Motor neuron (in vitro differentiated cells): ENCODE results near the gene OMP. TPM values are rescaled to one million over a fixed set of nuclear protein-coding genes. Genes with fewer than 3 reads are reported as not detected.

ENCODE experiments used
- ATAC-seq, 8 experiments: fragments of 200-7000 bp; cut with Tn5 transposase; replicated peaks in 6 of 8; 2 replicates each; pipeline ENCODE4 v1.8.0; 2021; ENCODE audit warnings: mild to moderate bottlenecking in 8 of 8, moderate library complexity in 8 of 8
- H3K27ac ChIP-seq, 2 donors: fragments of 250-450 bp; sonication (Bioruptor Pico); 2 replicates each; pipeline ENCODE4 v1.9.0; 2021; ENCODE audit warnings: antibody characterized with exemption in 2 of 2, mild to moderate bottlenecking in 2 of 2, moderate library complexity in 1 of 2
- H3K4me1 ChIP-seq, 2 donors: fragments of 250-450 bp; sonication (Bioruptor Pico); replicated peaks in 1 of 2; 2 replicates each; pipeline ENCODE4 v1.6.1; 2021; ENCODE audit warnings: antibody characterized with exemption in 2 of 2, mild to moderate bottlenecking in 2 of 2, moderate library complexity in 1 of 2
- H3K4me3 ChIP-seq, 5 donors: fragments of 250-450 bp; sonication (Bioruptor Pico); 2 replicates each; pipeline ENCODE4 v1.9.0; 2021; ENCODE audit warnings: antibody characterized with exemption in 5 of 5, mild to moderate bottlenecking in 5 of 5, moderate library complexity in 4 of 5
- WGBS, 10 experiments: fragments of 450-650 bp; shearing (Covaris generic); methylation state at CpG; one replicate each; pipeline ENCODE4 v1.0.0; 2022; 5-methylcytosine and 5-hydroxymethylcytosine counted together
- in situ Hi-C, 9 experiments: fragments of 400-800 bp; cut with MboI; loops; one replicate each; pipeline ENCODE4 v1.15.0; 2021; ENCODE audit warnings: low sequenced_read_pairs in 9 of 9, low pct_unique_long_range_greater_than_20kb in 2 of 9; ENCODE audit not compliant: unreplicated experiment in 9 of 9
- total RNA-seq, 8 experiments: library from RNA; unstranded; fragments of 300-600 nt; gene quantifications; 2 replicates each; pipeline versions ENCODE4 v1.2.3 to v1.2.4, GENCODE V29; 2022

Gene OMP
- total RNA-seq, 8 experiments from 2014 or later = 2.6 to 13.7 (median 11.0) TPM; not detected in 5

DNA sequence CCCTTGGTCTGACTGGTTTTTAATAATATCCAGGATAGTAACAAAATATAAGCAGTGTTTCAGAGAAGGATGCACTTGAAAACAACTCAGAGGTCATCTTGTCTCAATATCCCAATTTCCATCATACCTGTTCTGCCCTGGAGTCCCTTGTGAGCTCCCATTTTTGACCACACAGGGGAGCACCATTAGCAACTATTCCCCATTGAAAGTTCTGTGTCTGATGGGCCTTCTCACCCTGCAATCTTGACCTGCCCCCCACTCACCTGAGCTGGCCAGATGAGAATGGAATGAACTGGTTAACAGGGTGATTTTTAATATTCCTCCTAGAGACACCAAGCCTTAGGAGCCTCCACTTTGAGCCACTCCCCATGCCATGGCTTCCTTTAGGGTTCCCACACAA, 39.7 kb upstream of the OMP start:
- in situ Hi-C loops = no loop called here
- Histone ChIP-seq H3K4me3 (no peak overlapping the region), H3K27ac (no peak overlapping the region), H3K4me1 (peaks cover 3 to 8% of the 10 kb centered on the region in 2 donors)
- no peak for ATAC-seq

DNA sequence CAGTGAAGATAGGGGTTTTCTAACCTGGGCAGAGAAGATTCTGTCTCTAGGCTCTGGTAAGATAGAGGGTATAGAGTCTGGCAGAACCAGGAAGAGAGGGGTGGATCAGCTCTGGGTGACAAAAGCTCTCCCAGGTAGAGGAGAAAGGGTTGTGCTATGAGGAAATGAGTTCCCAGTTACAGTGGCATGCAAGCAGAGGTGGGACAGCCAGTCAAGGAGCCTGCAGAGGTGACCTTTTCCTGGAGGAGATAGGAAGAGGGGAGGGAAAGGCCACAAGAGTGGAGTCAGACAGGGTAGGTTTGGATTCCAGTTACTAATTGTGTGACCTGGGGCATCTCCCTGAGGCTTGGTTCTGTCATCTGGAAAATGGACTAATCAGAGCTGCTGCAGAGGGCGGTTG, 39.2 kb upstream of the OMP start:
- Histone ChIP-seq H3K27ac (no peak overlapping the region), H3K4me1 (peaks cover 8 to 11% of the 10 kb centered on the region in 2 donors), H3K4me3 (no peak overlapping the region)
- in situ Hi-C loops = no loop called here
- no peak for ATAC-seq
- WGBS, 10 experiments = 80 to 100% methylated on average over 1 of the region's 1 CpG; no CpG with 5 or more reads in 8 of the 10 experiments

DNA sequence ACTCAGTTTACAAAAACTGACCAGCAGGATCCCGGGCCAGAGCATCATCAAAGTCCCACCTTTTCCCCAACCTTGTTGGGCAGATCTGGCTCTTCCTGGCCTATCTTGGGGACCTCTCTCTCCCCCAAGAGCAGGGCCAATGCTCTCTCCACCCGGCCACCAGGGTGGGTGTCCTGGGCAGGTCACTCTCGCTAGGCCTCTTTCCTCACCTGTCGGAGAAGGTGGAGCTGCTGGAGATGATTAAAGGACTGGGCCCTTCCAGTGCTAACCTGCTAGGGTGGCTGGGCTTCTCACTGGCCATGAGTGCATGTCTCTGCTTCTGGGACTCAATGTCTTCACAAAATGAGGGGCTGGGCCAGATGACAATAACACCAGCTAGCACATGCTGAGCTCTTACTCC, 38.8 kb upstream of the OMP start:
- in situ Hi-C loops = no loop called here
- H3K4me3 ChIP-seq = no peak overlapping the region
- ATAC-seq = no peak
- 80% methylated on average over 1 to 3 of the region's 4 CpGs; no CpG with 5 or more reads in 8 of the 10 experiments for WGBS, 10 experiments
- H3K27ac ChIP-seq = no peak overlapping the region
- H3K4me1 ChIP-seq = peaks cover 10 to 14% of the 10 kb centered on the region in 2 donors

DNA sequence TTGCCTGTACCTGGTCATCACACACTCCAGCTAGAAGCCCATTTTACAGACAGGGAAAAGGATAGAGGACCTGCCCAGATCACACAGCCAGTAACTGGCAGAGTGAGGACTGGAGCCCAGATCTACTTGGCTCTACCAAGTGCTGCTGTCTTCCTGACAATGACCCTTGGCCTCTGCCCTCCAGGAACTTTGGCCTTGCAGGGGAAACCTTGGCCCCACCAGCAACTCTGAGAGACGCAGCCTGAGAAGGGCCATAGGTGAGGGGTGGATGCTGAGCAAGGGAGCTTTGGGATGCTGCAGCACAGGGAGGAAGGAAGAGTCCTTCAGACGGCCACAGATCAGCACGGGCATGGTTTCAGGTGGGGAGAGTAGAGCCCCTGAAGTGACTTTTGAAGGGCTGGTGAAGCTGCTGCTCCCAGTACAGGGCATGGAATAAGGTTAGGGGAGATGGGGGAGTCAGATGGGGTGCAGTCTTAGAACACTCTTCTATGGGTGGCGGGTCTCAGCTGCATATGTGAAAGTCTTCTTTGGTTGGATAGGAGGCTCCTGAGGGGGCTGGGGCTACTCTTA, 37.9 kb upstream of the OMP start:
- in situ Hi-C loops = no loop called here
- H3K27ac ChIP-seq = no peak overlapping the region
- no peak overlapping the region for H3K4me3 ChIP-seq
- 90 to 100% (median 100%) methylated on average over 2 to 3 of the region's 4 CpGs; no CpG with 5 or more reads in 7 of the 10 experiments for WGBS, 10 experiments
- ATAC-seq = no peak
- peaks cover 11 to 23% of the 10 kb centered on the region in 2 donors for H3K4me1 ChIP-seq

DNA sequence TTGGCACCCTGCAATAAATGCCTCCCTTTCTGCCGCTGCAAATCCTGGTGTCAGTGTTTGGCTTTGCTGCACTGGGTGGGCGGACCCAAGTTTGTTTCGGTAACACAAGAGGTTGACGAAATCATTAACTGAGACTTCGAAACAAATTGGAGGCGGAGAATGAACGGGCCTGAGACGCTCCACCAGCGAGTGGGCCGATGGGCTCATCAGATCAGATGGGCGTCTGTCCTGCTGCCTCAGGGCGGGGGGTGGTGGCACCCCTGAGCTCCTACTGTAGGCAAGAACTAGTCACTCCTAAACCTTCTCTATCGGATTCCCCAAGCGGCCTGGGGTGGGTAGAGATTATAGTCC, 36.8 kb upstream of the OMP start:
- 0 to 50% (median 15%) methylated on average over 1 to 10 of the region's 14 CpGs; no CpG with 5 or more reads in 1 of the 10 experiments for WGBS, 10 experiments
- peaks cover 12 to 23% of the 10 kb centered on the region in 2 donors for H3K4me1 ChIP-seq
- in situ Hi-C loops = no loop called here
- H3K27ac ChIP-seq = no peak overlapping the region
- peak overlapping the region; percentile 43 to 71 (median 61) for H3K4me3 ChIP-seq
- ATAC-seq = peak in 3 of 8 experiments; percentile 6 to 23 (median 16)

DNA sequence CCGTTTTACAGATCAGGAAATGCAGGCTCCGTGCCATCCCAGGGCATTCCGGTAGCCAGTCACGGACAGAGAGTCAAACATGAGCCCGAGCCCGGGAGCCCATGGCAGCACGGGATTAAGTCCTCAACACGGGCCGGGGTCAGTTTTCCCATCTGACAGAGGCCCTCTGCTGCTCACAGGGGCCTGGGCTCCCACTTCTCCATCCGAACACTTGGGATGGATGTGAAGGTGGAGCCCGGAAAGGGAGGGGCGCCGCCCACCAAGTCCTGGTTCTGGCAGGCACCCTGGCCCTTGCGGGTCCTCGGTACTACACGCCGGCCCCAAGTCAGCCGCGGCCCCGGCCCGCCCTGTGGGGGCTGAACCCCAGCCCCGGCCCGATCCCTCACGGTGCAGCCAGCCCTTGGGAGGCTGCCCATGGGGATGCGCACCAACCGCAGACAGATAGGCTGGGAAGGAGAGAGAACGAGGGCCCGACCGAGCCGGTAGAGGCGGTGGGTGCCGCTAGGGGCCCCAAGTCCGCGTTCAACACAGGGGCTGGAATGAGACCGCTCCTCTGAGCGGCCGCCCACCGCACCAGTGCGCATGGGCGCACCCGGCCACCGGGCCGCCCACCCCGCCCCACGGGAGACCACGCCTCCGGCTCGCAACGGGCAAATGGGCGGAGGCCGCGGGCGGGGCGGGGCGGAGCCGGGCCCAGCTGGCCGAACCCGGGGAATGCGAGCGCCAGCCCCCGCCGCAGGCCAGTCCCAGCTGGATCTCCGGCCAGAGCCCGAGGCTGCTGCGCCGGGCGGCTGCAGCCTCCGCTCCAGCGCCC, 36.2 kb upstream of the OMP start, which contains the start of gene CAPN5:
Gene CAPN5 (plus strand): TSS at position 743 of the 814 bp plus-strand sequence. CDS start 17,916 bp downstream, outside the sequence.
- H3K27ac ChIP-seq = peak within 1 kb of the TSS; percentile 67 to 72
- WGBS, 10 experiments = 0 to 20% (median 0%) methylated on average over 1 to 3 of the region's 69 CpGs; no CpG with 5 or more reads in 5 of the 10 experiments
- H3K4me1 ChIP-seq = peaks cover 12 to 23% of the 10 kb centered on the region in 2 donors
- H3K4me3 ChIP-seq = peak within 1 kb of the TSS; percentile 43 to 71 (median 61)
- in situ Hi-C loops = no loop called here
- peak; percentile 71 to 92 (median 90) for ATAC-seq

DNA sequence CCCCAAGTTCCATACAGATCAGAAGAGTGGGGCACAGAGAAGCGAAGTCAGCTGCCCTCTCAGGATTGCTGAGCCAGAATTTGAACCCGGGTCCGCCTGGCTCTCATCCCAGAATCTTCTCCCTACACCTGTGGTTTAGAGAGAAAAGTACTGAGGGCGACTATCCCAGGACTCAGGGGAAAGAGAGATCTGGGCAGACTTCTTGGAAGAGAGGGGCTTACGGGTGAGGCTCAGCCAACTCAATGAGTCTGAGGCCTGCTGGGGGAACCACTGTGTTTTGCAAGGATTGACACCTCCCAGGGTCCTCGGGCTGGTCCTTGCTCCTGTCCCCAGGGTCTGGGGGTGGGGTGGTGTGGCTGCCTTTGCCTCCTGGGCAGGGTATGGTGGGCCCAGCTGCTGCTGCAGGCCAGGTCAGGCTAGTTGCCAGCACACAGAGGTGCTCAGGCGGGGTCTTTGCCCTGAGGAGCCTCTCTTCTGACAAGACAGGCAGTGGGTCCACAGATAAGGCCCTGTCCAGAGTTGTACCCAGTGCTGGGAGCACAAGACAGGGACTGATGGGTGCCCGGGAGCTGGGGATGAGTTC, 34.7 kb upstream of the OMP start:
- in situ Hi-C loops = no loop called here
- Histone ChIP-seq H3K4me1 (peaks cover 26 to 34% of the 10 kb centered on the region in 2 donors), H3K27ac (peak overlapping the region; percentile 6 to 64), H3K4me3 (peak overlapping the region; percentile 43 to 71 (median 61))
- no peak for ATAC-seq
- 70 to 100% (median 94%) methylated on average over 1 to 5 of the region's 8 CpGs; no CpG with 5 or more reads in 7 of the 10 experiments for WGBS, 10 experiments

DNA sequence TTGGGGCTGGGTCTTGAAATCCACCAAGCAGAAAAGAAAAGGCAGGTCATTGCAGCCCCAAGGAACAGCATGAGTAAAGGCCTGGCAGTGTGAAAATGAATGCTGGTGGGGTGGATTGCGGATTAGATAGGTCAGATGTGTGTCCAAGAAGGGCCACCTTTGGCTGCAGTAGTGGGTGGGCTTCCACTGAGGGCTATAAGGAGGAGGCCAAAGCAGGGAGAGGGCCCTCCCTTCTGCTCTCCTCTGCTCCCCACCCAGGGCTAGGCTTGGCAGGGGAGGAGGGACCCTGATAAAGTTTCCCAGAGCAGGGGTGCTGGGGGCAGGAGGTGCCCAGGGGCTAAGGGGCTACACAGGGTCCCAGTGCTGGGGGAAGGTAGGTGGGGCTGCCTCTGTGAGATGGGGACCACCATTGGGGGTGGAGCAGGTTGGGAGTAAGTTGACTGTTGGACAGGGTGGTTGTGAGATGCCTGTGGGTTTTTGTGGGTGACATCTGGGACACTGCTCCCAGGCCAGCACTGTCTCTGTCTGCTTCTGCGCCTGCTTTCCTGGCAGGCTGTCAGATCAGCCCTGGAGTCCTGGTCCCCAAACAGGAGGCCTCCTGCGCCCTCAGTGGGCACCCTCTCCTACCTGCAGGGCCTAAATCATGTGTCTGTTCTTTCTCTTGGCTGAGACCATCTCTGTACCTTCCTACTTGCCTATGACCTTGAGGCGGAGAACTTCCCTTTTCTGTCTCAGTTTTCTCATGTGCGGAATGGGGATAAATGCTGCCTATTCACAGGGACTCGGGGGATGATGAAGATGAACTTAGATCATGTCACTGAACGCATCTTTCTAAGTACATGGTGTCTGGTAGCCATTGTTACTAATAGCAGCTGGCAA, 33.9 kb upstream of the OMP start:
- H3K27ac ChIP-seq = no peak overlapping the region
- in situ Hi-C loops = no loop called here
- 55 to 100% (median 74%) methylated on average over 1 to 7 of the region's 7 CpGs; no CpG with 5 or more reads in 2 of the 10 experiments for WGBS, 10 experiments
- ATAC-seq = no peak
- H3K4me3 ChIP-seq = peak overlapping the region in 3 of 5 donors; percentile 43 to 71 (median 55)
- peaks cover 33 to 41% of the 10 kb centered on the region in 2 donors for H3K4me1 ChIP-seq

DNA sequence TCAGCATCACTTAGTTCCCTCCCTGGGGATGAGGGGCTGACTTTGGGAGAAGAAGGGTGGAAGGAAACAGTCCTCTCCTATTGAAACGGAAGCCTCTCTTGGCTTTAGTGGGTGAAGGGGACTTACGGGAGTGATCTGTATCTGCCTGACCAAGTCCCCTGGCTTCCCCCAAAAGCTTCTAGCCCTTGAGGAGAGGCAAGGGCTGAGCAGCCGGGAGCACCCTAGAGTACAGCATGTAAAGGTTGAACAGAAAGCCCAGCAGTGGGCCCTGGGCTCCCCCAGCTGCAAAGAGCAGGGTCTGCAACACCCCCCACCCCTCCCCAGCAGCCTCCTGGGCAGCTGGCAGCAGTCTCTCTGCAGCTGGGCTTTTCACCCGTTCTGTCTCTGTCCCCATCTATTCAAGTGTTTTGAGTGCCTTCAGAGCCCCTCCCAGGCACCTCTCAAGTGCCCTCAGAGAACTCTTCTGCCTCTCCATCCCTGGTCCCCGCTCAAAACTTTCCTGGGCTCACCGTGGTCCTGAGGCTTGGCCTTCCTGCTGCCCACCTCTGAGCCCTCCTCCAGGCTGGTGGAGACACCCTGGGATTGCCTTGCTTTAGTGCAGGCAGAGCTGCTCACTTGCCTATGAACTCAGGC, 33.2 kb upstream of the OMP start:
- Histone ChIP-seq H3K27ac (no peak overlapping the region), H3K4me1 (peaks cover 41 to 48% of the 10 kb centered on the region in 2 donors), H3K4me3 (no peak overlapping the region)
- in situ Hi-C loops = no loop called here
- 90 to 100% (median 94%) methylated on average over 1 to 2 of the region's 6 CpGs; no CpG with 5 or more reads in 7 of the 10 experiments for WGBS, 10 experiments
- no peak for ATAC-seq

DNA sequence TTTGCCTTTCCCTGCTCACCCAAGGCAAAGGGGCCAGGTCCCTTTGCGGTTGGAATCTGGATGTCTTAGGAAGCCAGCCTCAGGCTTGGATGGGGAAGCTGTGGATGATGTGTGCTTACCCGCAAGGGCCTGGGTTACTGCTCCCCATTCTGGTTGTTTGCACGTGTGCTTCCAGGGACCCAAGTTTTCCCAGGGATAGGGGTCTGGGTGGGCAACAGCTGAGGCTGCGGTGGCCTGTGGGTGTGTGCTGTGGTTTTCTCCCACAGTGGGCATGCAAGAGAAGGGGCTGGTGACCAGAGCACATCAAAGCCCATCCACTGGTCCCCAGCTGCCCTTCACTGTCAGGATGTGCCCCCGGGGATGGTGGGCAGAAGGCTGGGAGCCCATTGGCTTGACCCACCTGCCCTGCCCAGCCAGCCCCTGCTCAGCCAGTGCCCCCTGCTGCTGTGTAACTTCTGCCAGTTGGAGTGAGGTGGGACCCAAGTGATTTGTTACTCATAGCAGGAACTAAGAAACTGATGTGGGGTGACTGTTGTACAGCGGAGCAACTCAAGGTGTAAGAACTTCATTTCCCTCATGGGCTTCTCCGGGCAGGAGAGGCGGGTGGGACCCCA, 32.6 kb upstream of the OMP start:
- no peak for ATAC-seq
- in situ Hi-C loops = no loop called here
- H3K27ac ChIP-seq = no peak overlapping the region
- H3K4me3 ChIP-seq = no peak overlapping the region
- 83 to 100% (median 93%) methylated on average over 1 to 6 of the region's 8 CpGs; no CpG with 5 or more reads in 5 of the 10 experiments for WGBS, 10 experiments
- H3K4me1 ChIP-seq = peaks cover 42 to 48% of the 10 kb centered on the region in 2 donors

DNA sequence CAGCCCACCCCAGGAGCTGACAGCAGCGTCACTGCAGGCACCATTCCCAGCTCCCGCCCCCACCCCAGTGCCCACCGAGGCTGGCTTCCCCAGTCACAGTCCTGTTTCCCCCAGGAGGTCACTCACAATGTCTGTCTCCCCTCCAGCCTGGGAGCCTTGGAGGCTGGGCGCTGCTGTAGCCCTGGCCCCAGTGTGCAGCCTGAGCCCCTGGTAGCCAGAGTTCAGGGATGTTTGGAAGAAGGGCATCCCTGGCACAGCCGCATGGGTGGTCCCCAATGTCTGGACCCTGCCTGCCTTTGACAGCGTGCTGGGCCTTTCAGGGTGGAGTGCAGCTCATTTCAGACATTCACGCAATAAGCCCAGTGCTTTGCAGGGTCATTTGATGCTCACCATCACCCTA, 31.6 kb upstream of the OMP start:
- no peak overlapping the region for H3K27ac ChIP-seq
- 64 to 100% (median 100%) methylated on average over 1 to 2 of the region's 7 CpGs; no CpG with 5 or more reads in 5 of the 10 experiments for WGBS, 10 experiments
- in situ Hi-C loops = no loop called here
- ATAC-seq = no peak
- no peak overlapping the region for H3K4me3 ChIP-seq
- H3K4me1 ChIP-seq = peaks cover 40 to 42% of the 10 kb centered on the region in 2 donors
